Mammary epithelial cell (primary cell): ENCODE results near the gene PDK2.

Source experiments
- CTCF ChIP-seq, 2 donors: IDR thresholded peaks in 1 of 2; conservative IDR thresholded peaks in 1 of 2; 2 replicates each; pipeline ENCODE4 v1.5.1; 2011 to 2012; ENCODE audit warnings: inconsistent platforms in 2 of 2, low read length in 2 of 2, mild to moderate bottlenecking in 2 of 2, control low read depth in 1 of 2, low read depth in 1 of 2; ENCODE audit not compliant: insufficient read depth in 1 of 2; ENCODE audit errors: extremely low read depth in 1 of 2
- EZH2 ChIP-seq: IDR thresholded peaks from 2 replicates; pipeline ENCODE4 v1.6.1; 2012; ENCODE audit warnings: low read length, inconsistent platforms, borderline replicate concordance

GRCh38 chr17:50109785-50110184, 14.6 kb downstream of the PDK2 start:
- TF ChIP-seq CTCF (conservative IDR thresholded peaks at IDR 0.05 in 1 of 2, IDR thresholded peaks at IDR 0.05 in 1 of 2; ENCODE audit: extremely low read depth in 1 of 2, insufficient read depth in 1 of 2, low read depth in 1 of 2, low read length in 2 of 2): no peak
- no peak for TF ChIP-seq EZH2
